GM23338 (cell line): Measurements from ENCODE around the gene KCTD15. TPM values are rescaled to one million over a fixed set of nuclear protein-coding genes. Genes with fewer than 3 reads are reported as not detected.
A peak's percentile ranks its signal among the peaks of the same experiment; 100 is the strongest.

Experiments used
- ATAC-seq: fragments of 200-7000 bp; cut with Tn5 transposase; 3 replicates; pipeline ENCODE4 v1.9.1; 2020
- DNase-seq: peaks from one replicate; pipeline ENCODE4 v3.0.0-alpha.2; 2015; ENCODE audit warnings: low spot score
- H2AFZ ChIP-seq: fragments of 200-600 bp; sonication (generic); 2 replicates; pipeline ENCODE4 v1.8.0; 2016; ENCODE audit warnings: antibody characterized with exemption, mild to moderate bottlenecking, moderate library complexity
- H3F3A ChIP-seq: fragments of 200-600 bp; sonication (generic); replicated peaks from 2 replicates; pipeline ENCODE4 v1.8.0; 2017; ENCODE audit warnings: antibody characterized with exemption, mixed run types, low read depth
- H3K27ac ChIP-seq: fragments of 200-600 bp; sonication (generic); 2 replicates; pipeline ENCODE4 v1.6.1; 2016; ENCODE audit warnings: low read depth
- H3K27me3 ChIP-seq: fragments of 200-600 bp; sonication (generic); 2 replicates; pipeline ENCODE4 v1.8.0; 2016; ENCODE audit warnings: mild to moderate bottlenecking, mixed run types, moderate library complexity; ENCODE audit not compliant: insufficient read depth
- H3K36me3 ChIP-seq: fragments of 200-600 bp; sonication (generic); 2 replicates; pipeline ENCODE4 v1.8.0; 2016; ENCODE audit warnings: mild to moderate bottlenecking; ENCODE audit not compliant: insufficient read depth
- H3K4me1 ChIP-seq: fragments of 200-600 bp; sonication (generic); 2 replicates; pipeline ENCODE4 v1.8.0; 2016; ENCODE audit warnings: mild to moderate bottlenecking, moderate library complexity; ENCODE audit not compliant: insufficient read depth
- H3K4me2 ChIP-seq: fragments of 200-600 bp; sonication (generic); 2 replicates; pipeline ENCODE4 v1.7.1; 2017; ENCODE audit warnings: mixed run types
- H3K4me3 ChIP-seq: fragments of 200-600 bp; sonication (generic); 2 replicates; pipeline ENCODE4 v1.6.1; 2016; ENCODE audit warnings: mixed run types
- H3K79me2 ChIP-seq: fragments of 200-600 bp; sonication (generic); replicated peaks from 2 replicates; pipeline ENCODE4 v1.8.0; 2017; ENCODE audit warnings: mild to moderate bottlenecking; ENCODE audit not compliant: insufficient read depth
- H3K9me2 ChIP-seq: fragments of 200-600 bp; sonication (generic); 2 replicates; pipeline ENCODE4 v1.8.0; 2017; ENCODE audit not compliant: insufficient read depth
- H4K20me1 ChIP-seq: fragments of 200-600 bp; sonication (generic); replicated peaks from 2 replicates; pipeline ENCODE4 v1.8.0; 2017; ENCODE audit warnings: mild to moderate bottlenecking; ENCODE audit not compliant: insufficient read depth
- H3K27ac Mint-ChIP-seq: 2 replicates; pipeline ENCODE4 v1.8.0; 2020; ENCODE audit warnings: inconsistent platforms, mild to moderate bottlenecking, moderate library complexity, mixed read lengths
- H3K27me3 Mint-ChIP-seq: 3 replicates; pipeline ENCODE4 v1.8.0; 2022; ENCODE audit warnings: low read depth, mild to moderate bottlenecking, moderate library complexity, mixed read lengths, inconsistent platforms; ENCODE audit not compliant: insufficient read depth, poor library complexity
- H3K36me3 Mint-ChIP-seq: 3 replicates; pipeline ENCODE4 v1.8.0; 2021; ENCODE audit warnings: low read depth, mild to moderate bottlenecking, inconsistent platforms, moderate library complexity, mixed read lengths
- H3K4me1 Mint-ChIP-seq: 3 replicates; pipeline ENCODE4 v1.8.0; 2020; ENCODE audit warnings: mild to moderate bottlenecking, inconsistent platforms, mixed read lengths
- H3K4me3 Mint-ChIP-seq: 3 replicates; pipeline ENCODE4 v1.8.0; 2021; ENCODE audit warnings: moderate library complexity, mild to moderate bottlenecking, inconsistent platforms, mixed read lengths
- H3K9me3 Mint-ChIP-seq: 3 replicates; pipeline ENCODE4 v1.8.0; 2020; ENCODE audit warnings: moderate library complexity, mild to moderate bottlenecking, inconsistent platforms, mixed read lengths
- CREB1 ChIP-seq: fragments of 250-450 bp; sonication (Bioruptor Pico); IDR thresholded peaks from 2 replicates; pipeline ENCODE4 v1.5.0; 2020; ENCODE audit warnings: low read depth, mild to moderate bottlenecking, moderate library complexity
- CTCF ChIP-seq, 2 experiments: fragments of 200-600 bp in 1 of 2; sonication (generic) in 1 of 2; conservative IDR thresholded peaks; 2 replicates each; pipeline versions ENCODE4 v1.5.1 to v1.6.1; 2016 to 2017; ENCODE audit warnings: antibody characterized with exemption in 2 of 2, low read depth in 2 of 2, mild to moderate bottlenecking in 2 of 2, moderate library complexity in 1 of 2
- EZH2 ChIP-seq: fragments of 200-600 bp; sonication (generic); IDR thresholded peaks from one replicate; pipeline ENCODE4 v1.8.0; 2017; ENCODE audit warnings: antibody characterized with exemption, mild to moderate bottlenecking, low read depth; ENCODE audit not compliant: unreplicated experiment
- JUNB ChIP-seq: IDR thresholded peaks from one replicate; pipeline ENCODE4 v1.6.1; 2016; ENCODE audit warnings: antibody characterized with exemption; ENCODE audit not compliant: unreplicated experiment
- NANOG ChIP-seq: IDR thresholded peaks from 2 replicates; pipeline ENCODE4 v1.6.1; 2016; ENCODE audit warnings: antibody characterized with exemption, borderline replicate concordance
- POLR2AphosphoS5 ChIP-seq: IDR thresholded peaks from 2 replicates; pipeline ENCODE4 v1.6.1; 2016; ENCODE audit warnings: antibody characterized with exemption, low read depth
- polyA plus RNA-seq: library from polyadenylated mRNA; unstranded; fragments of >200 nt; fragmentation: Nextera tagmentation; extraction: Ambion mirVana; gene quantifications from 2 replicates; pipeline ENCODE4 v1.2.1, GENCODE V29; 2016
- total RNA-seq: library from RNA; depleted of rRNA; stranded (reverse); fragments of >200 nt; shearing (Covaris generic); gene quantifications from 2 replicates; pipeline ENCODE4 v1.2.3, GENCODE V29; 2014
- TF ChIP-seq, protein P1 (sequence below): fragments of 250-450 bp; sonication (Bioruptor Pico); IDR thresholded peaks from 2 replicates; pipeline ENCODE4 v1.5.0; 2020; ENCODE audit warnings: mild to moderate bottlenecking, moderate library complexity
- TF ChIP-seq, protein P2 (sequence below): IDR thresholded peaks from one replicate; pipeline ENCODE4 v1.6.1; 2018; ENCODE audit warnings: antibody characterized with exemption; ENCODE audit not compliant: unreplicated experiment

The KCTD15 gene
- total and polyA plus RNA-seq, 2 experiments from 2014 or later, result 5.1 to 60.1 TPM

GRCh38 chr19:33763633-33764371 is 32.9 kb upstream of the KCTD15 start:
- Histone ChIP-seq H3K4me2 (no peak overlapping the region), H3K27me3 (no peaks in the 10 kb centered on the region), H3K9me2 (no peaks in the 10 kb centered on the region), H3F3A (no peaks in the 10 kb centered on the region), H2AFZ (no peak overlapping the region), H3K4me3 (no peak overlapping the region), H3K4me1 (peaks cover 7% of the 10 kb centered on the region; the same call in 1 of the 2 replicates), H3K36me3 (no peaks in the 10 kb centered on the region), H3K27ac (no peak overlapping the region), H4K20me1 (peaks cover 4% of the 10 kb centered on the region; the same call in 1 of the 2 replicates), H3K79me2 (no peaks in the 10 kb centered on the region)
- no peak overlapping the region for H3K27ac Mint-ChIP-seq
- H3K4me3 Mint-ChIP-seq, result no peak overlapping the region
- TF ChIP-seq, protein P1, sequence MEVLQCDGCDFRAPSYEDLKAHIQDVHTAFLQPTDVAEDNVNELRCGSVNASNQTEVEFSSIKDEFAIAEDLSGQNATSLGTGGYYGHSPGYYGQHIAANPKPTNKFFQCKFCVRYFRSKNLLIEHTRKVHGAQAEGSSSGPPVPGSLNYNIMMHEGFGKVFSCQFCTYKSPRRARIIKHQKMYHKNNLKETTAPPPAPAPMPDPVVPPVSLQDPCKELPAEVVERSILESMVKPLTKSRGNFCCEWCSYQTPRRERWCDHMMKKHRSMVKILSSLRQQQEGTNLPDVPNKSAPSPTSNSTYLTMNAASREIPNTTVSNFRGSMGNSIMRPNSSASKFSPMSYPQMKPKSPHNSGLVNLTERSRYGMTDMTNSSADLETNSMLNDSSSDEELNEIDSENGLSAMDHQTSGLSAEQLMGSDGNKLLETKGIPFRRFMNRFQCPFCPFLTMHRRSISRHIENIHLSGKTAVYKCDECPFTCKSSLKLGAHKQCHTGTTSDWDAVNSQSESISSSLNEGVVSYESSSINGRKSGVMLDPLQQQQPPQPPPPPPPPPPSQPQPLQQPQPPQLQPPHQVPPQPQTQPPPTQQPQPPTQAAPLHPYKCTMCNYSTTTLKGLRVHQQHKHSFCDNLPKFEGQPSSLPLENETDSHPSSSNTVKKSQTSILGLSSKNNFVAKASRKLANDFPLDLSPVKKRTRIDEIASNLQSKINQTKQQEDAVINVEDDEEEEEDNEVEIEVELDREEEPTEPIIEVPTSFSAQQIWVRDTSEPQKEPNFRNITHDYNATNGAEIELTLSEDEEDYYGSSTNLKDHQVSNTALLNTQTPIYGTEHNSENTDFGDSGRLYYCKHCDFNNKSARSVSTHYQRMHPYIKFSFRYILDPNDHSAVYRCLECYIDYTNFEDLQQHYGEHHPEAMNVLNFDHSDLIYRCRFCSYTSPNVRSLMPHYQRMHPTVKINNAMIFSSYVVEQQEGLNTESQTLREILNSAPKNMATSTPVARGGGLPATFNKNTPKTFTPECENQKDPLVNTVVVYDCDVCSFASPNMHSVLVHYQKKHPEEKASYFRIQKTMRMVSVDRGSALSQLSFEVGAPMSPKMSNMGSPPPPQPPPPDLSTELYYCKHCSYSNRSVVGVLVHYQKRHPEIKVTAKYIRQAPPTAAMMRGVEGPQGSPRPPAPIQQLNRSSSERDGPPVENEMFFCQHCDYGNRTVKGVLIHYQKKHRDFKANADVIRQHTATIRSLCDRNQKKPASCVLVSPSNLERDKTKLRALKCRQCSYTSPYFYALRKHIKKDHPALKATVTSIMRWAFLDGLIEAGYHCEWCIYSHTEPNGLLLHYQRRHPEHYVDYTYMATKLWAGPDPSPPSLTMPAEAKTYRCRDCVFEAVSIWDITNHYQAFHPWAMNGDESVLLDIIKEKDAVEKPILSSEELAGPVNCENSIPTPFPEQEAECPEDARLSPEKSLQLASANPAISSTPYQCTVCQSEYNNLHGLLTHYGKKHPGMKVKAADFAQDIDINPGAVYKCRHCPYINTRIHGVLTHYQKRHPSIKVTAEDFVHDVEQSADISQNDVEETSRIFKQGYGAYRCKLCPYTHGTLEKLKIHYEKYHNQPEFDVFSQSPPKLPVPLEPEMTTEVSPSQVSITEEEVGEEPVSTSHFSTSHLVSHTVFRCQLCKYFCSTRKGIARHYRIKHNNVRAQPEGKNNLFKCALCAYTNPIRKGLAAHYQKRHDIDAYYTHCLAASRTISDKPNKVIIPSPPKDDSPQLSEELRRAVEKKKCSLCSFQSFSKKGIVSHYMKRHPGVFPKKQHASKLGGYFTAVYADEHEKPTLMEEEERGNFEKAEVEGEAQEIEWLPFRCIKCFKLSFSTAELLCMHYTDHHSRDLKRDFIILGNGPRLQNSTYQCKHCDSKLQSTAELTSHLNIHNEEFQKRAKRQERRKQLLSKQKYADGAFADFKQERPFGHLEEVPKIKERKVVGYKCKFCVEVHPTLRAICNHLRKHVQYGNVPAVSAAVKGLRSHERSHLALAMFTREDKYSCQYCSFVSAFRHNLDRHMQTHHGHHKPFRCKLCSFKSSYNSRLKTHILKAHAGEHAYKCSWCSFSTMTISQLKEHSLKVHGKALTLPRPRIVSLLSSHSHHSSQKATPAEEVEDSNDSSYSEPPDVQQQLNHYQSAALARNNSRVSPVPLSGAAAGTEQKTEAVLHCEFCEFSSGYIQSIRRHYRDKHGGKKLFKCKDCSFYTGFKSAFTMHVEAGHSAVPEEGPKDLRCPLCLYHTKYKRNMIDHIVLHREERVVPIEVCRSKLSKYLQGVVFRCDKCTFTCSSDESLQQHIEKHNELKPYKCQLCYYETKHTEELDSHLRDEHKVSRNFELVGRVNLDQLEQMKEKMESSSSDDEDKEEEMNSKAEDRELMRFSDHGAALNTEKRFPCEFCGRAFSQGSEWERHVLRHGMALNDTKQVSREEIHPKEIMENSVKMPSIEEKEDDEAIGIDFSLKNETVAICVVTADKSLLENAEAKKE (CRISPR knock-in tag), result no peak
- TF ChIP-seq CREB1 (CRISPR knock-in tag) (no peak), EZH2 (no peak), CTCF (conservative IDR thresholded peaks at IDR 0.05; ENCODE audit: low read depth in 2 of 2) (no peak), JUNB (no peak), POLR2AphosphoS5 (no peak), NANOG (no peak)
- TF ChIP-seq, protein P2, sequence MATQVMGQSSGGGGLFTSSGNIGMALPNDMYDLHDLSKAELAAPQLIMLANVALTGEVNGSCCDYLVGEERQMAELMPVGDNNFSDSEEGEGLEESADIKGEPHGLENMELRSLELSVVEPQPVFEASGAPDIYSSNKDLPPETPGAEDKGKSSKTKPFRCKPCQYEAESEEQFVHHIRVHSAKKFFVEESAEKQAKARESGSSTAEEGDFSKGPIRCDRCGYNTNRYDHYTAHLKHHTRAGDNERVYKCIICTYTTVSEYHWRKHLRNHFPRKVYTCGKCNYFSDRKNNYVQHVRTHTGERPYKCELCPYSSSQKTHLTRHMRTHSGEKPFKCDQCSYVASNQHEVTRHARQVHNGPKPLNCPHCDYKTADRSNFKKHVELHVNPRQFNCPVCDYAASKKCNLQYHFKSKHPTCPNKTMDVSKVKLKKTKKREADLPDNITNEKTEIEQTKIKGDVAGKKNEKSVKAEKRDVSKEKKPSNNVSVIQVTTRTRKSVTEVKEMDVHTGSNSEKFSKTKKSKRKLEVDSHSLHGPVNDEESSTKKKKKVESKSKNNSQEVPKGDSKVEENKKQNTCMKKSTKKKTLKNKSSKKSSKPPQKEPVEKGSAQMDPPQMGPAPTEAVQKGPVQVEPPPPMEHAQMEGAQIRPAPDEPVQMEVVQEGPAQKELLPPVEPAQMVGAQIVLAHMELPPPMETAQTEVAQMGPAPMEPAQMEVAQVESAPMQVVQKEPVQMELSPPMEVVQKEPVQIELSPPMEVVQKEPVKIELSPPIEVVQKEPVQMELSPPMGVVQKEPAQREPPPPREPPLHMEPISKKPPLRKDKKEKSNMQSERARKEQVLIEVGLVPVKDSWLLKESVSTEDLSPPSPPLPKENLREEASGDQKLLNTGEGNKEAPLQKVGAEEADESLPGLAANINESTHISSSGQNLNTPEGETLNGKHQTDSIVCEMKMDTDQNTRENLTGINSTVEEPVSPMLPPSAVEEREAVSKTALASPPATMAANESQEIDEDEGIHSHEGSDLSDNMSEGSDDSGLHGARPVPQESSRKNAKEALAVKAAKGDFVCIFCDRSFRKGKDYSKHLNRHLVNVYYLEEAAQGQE, result no peak
- peaks cover 2% of the 10 kb centered on the region; the same call in 1 of the 3 replicates for H3K9me3 Mint-ChIP-seq
- H3K27me3 Mint-ChIP-seq, result peaks cover 9% of the 10 kb centered on the region
- peaks cover 12% of the 10 kb centered on the region for H3K4me1 Mint-ChIP-seq
- ATAC-seq (peak; percentile 37), DNase-seq (peak; percentile 30)
- H3K36me3 Mint-ChIP-seq, result no peaks in the 10 kb centered on the region
